GM06990 (cell line): ENCODE data around the gene PFKL.

Experiments used
- DNase-seq: peaks from one replicate; pipeline ENCODE4 v3.0.0-alpha.2; 2011; ENCODE audit not compliant: insufficient read length; ENCODE audit errors: extremely low read depth
- H3K27me3 ChIP-seq: replicated peaks from 2 replicates; pipeline ENCODE4 v1.6.0; 2011; ENCODE audit warnings: low read length; ENCODE audit not compliant: control insufficient read depth, insufficient read depth
- H3K36me3 ChIP-seq: 2 replicates; pipeline ENCODE4 v1.5.1; 2011; ENCODE audit warnings: low read length; ENCODE audit not compliant: control insufficient read depth, insufficient read depth
- H3K4me3 ChIP-seq: replicated peaks from 2 replicates; pipeline ENCODE4 v1.5.1; 2011; ENCODE audit warnings: low read depth, mild to moderate bottlenecking, control low read depth, low read length
- TF ChIP-seq, protein P1 (sequence below): IDR thresholded peaks from 2 replicates; pipeline ENCODE4 v1.5.1; 2011; ENCODE audit warnings: low read length, control low read depth, mild to moderate bottlenecking, inconsistent platforms; ENCODE audit not compliant: insufficient read depth, poor library complexity, severe bottlenecking

The PFKL gene

GRCh38 chr21:44326272-44326647, 26.4 kb downstream of the PFKL start:
- no peak overlapping the region for H3K4me3 ChIP-seq
- TF ChIP-seq, protein P1, sequence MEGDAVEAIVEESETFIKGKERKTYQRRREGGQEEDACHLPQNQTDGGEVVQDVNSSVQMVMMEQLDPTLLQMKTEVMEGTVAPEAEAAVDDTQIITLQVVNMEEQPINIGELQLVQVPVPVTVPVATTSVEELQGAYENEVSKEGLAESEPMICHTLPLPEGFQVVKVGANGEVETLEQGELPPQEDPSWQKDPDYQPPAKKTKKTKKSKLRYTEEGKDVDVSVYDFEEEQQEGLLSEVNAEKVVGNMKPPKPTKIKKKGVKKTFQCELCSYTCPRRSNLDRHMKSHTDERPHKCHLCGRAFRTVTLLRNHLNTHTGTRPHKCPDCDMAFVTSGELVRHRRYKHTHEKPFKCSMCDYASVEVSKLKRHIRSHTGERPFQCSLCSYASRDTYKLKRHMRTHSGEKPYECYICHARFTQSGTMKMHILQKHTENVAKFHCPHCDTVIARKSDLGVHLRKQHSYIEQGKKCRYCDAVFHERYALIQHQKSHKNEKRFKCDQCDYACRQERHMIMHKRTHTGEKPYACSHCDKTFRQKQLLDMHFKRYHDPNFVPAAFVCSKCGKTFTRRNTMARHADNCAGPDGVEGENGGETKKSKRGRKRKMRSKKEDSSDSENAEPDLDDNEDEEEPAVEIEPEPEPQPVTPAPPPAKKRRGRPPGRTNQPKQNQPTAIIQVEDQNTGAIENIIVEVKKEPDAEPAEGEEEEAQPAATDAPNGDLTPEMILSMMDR: no peak
- no peak for DNase-seq
- no peaks in the 10 kb centered on the region for H3K27me3 ChIP-seq
- peaks cover 38% of the 10 kb centered on the region for H3K36me3 ChIP-seq

DNA sequence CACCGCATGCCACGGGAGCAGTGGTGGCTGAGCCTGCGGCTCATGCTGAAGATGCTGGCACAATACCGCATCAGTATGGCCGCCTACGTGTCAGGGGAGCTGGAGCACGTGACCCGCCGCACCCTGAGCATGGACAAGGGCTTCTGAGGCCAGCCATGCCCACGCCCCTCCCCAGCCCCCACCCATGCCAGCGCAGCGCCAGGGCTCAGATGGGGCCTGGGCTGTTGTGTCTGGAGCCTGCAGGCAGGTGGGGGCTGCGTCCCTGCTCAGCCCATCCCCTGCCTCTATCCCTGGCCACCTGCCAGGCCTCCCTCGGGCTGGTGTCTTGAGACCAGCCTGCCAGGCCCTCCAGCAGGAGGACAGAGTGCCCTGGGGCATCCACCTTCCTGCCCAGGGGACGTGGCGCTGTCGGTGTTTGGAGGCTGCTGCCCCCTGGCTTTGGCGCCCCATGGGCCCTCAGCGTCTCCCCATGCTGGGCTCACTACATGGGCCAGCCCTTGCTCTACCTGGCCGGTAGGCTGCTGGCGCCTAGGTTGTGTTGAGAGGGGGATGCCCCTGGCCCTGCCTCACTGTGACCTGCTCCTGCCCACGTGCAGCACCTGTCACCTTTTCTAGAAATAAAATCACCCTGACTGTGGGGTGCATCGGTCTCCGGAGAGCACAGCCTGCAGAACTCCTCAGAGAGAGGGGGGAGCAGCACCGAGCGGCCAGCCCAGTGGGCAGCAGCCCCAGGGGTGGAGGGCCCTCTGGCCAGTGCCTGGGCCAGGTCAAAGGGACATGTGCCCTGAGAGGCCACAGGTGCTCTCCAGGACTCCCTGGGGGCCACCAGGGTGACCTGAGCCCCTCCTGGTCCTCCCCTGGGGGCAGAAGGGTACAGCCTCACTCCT, 27.1 kb downstream of the PFKL start:
- Histone ChIP-seq H3K36me3 (peaks cover 36% of the 10 kb centered on the region), H3K4me3 (no peak overlapping the region), H3K27me3 (no peaks in the 10 kb centered on the region)
- DNase-seq: no peak
- TF ChIP-seq, protein P1: no peak

DNA sequence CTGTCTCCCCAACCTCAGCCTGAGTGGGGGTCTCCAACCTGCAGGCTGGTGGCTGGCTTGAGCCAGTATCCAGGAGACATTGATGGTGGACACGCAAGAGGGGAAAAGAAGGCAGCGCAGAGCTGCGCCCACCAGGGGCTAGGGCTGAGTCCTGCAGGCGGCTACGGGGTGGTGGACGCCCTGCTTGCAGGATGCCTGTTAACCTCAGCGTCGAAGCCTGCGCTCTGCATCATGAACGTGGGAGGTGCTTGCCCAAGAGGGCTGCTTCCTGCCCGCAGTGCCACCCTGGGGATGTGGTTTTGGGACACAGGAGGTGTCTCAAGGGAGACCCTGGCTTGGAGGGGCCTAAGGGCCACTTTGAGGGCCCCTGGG, 27.7 kb downstream of the PFKL start:
- TF ChIP-seq, protein P1: no peak
- no peaks in the 10 kb centered on the region for H3K27me3 ChIP-seq
- no peak for DNase-seq
- H3K4me3 ChIP-seq: no peak overlapping the region
- H3K36me3 ChIP-seq: peaks cover 31% of the 10 kb centered on the region

- no peak for DNase-seq
- Histone ChIP-seq H3K27me3 (no peaks in the 10 kb centered on the region), H3K36me3 (peaks cover 27% of the 10 kb centered on the region), H3K4me3 (no peak overlapping the region)
- TF ChIP-seq, protein P1: no peak
These were observed 28.5 kb downstream of the PFKL start for GRCh38 chr21:44328242-44328895.

DNA sequence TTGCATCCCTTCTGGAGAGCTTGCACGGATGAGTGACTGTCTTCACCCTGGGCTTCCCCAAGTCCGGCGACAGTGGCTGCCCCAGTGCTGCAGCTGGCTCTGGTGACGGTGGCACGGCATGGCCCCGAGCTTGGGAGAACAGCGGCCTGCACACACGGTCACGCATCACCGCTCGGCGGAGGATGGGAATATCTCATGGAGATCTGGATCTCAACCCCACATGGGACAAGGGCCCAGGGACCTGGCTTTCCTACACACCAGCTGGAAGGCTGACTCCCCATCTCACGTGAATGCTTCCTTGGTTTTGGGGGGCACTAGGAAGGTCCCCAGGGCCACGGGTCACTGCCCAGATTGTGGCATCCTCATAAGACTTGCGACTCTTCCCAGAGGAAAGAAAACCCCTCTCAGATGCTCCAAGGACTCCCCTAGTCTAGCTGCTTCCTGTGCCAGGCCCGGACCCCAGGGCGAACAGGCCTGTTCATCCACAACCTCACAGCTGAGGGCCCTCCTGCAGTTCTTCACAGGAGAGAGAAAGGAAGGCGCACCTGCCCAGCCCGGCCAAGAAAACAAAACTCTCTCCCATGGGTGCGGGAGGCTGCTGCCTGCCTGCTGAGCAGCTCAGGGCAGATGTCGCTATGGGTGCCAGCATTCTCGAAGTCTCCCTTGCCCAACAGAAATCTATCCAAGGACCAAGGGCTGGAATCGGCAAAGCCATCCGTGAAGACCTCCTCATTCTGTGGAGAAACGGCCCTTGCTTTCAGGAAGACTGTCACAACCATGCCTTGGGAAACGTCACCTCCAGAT, 29.4 kb downstream of the PFKL start:
- no peak overlapping the region for H3K4me3 ChIP-seq
- peaks cover 19% of the 10 kb centered on the region for H3K36me3 ChIP-seq
- no peaks in the 10 kb centered on the region for H3K27me3 ChIP-seq
- no peak for DNase-seq
- TF ChIP-seq, protein P1: no peak
